CD4-positive, alpha-beta T cell treated with Interleukin-6 for 4 hours (primary cell): Measurements from ENCODE around the gene PLXNB3.
A peak's percentile ranks its signal among the peaks of the same experiment; 100 is the strongest.
"Not testable (repeated sequence)": the region's sequence is repeated elsewhere in the genome, so short reads cannot be mapped to it uniquely, and the experiment has no call there.

Experiments used
- DNase-seq: peaks from one replicate; pipeline ENCODE4 v3.0.0-alpha.2; 2020; ENCODE audit warnings: mixed read lengths

Gene PLXNB3

DNA sequence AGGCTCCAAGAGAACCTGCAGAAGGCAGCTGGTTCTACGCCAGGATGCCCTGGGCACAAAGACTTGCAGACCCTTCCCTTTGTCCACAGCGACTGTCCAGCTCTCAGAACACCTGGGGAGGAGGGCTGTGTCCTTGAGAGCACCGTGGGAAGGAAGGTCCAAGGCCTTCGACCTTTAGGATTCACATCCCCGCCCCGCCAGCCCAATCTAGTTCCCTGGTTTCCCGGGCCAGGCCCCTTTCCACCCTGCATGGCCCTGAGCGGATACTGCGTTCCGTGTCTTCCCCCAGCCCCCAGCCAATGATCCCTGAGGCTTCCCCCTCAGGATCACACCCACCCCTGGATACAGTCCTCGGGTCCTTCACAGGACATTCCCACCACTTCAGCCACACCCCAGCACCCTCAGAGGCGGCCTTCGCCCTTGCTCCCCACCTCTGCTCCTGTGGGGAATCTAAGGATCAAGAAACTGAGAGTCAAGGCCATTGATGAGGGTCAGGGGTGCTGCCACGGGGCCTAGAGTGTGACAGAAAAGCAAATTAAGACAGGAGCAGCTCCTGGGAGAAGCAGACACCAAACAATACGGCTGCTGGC, 30.3 kb upstream of the PLXNB3 start:
- DNase-seq, result no peak

DNA sequence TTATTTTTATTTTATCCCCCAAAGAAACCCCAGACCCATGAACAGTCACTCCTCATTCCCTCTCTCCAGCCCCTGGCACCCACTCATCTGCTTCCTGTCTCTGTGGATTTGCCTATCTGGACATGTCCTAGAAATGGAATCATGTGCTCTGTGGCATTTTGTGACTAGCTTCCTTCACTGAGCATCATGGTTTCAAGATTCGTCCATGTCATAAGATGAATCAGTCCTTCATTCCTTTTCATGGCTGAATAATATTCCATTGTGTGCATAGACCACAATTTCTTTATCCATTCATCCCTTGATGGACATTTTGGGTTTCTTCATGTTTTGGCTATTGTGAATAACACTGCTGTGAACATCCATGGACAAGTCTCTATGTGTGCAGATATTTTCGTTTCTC, 29.2 kb upstream of the PLXNB3 start:
- no peak for DNase-seq

DNA sequence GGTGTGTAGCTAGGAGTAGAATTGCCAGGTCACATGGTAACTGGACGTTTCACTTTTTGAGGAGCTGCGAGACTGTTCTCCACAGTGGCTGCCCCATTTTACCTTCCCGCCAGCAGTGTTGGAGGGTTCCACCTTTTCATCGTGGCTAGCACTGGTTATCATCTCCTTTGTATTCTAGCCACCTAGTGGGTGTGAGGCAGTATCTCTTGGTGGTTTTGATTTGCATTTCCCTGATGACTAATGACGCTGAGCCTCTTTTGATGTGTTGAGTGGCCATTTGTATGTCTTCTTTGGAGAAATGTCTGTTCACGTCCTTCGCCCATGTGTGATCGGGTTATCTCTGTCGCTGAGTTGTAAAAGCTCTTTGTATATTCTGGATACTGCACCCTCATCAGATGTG, 28.8 kb upstream of the PLXNB3 start:
- DNase-seq, result no peak

DNA sequence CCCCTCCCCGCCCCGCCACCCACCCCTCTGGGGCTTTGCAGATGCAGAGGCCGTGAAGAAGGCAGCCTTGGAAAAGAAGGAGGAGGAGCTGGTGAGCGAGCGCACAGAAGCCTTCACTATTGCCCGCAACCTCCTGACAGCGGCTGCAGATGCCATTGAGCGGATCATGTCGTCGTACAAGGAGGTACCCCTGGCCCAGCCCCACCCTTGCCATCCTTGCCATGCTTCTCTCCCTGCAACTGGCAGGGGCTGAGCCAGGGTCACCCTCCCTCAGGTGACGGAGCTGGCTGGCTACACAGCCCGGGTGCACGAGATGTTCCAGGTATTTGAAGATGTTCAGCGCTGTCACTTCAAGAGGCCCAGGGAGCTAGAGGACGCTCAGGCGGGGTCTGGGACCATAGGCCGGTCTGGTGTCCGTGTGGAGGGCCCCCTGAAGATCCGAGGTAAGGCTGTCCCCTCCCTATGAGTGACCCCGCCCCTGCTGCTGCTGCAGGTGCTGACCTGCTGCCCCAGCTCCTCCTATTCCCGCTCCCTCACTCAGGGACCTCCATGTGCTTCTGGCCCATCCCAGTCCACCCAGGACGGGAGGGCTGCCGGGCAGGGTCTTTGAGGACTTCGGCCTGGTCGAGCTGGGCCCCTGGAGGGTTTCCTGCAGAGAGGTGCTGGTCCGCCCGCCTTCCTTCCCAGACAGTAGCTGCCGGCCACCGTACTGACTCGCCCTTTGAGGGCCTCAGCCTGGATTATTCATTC, 27.8 kb upstream of the PLXNB3 start:
- DNase-seq, result no peak

DNA sequence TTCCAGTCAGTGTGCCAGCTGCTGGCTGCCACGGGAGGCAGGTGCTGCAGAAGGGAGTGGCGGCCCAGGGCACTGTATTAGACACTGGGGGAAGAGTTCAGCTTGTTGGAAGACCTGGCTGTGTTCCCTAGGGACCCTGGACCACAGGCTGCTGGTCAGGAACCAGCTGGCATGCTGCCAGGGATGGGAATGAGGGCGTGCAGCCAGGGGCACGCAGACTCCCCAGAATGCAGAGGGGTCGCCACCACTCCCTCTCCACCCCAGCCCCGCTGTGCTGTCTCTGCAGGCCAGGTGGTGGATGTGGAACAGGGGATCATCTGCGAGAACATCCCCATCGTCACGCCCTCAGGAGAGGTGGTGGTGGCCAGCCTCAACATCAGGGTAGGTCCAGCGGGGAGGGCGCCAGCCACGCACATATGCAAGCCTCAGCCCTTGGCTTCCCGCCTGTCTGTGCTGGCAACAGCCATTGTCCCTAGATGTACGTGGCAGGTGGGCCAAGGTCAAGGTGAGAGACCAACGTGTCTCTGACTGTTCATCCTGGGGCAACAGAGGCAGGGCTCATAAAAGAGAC, 27.1 kb upstream of the PLXNB3 start:
- DNase-seq, result no peak

DNA sequence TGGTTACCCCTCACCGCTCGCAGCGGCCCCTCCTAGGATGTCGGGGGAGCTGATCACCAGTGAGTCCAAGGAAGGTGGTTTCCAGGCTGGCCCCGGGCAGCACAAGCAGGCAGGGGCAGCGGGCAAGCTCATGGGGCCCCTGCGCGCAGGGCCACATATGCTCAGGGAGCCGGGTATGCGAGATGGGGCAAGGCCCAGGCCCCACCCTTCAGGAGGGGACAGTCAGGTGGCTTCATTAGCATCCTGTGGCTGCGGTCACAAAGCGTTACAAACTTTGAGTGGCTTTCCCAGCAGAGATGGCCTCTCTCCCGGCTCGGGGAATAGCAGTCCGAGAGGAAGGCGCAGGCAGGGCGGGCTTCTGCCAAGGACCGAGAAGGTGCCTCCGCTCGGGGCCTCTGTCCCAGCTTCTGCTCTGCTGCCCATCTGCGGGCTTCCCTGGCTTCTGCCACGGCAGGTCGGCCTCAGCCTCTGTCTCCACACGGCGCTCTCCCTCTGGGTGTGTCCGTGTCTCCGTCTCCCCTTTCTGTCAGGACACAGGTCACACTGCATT, 25.9 kb upstream of the PLXNB3 start:
- no peak for DNase-seq

DNA sequence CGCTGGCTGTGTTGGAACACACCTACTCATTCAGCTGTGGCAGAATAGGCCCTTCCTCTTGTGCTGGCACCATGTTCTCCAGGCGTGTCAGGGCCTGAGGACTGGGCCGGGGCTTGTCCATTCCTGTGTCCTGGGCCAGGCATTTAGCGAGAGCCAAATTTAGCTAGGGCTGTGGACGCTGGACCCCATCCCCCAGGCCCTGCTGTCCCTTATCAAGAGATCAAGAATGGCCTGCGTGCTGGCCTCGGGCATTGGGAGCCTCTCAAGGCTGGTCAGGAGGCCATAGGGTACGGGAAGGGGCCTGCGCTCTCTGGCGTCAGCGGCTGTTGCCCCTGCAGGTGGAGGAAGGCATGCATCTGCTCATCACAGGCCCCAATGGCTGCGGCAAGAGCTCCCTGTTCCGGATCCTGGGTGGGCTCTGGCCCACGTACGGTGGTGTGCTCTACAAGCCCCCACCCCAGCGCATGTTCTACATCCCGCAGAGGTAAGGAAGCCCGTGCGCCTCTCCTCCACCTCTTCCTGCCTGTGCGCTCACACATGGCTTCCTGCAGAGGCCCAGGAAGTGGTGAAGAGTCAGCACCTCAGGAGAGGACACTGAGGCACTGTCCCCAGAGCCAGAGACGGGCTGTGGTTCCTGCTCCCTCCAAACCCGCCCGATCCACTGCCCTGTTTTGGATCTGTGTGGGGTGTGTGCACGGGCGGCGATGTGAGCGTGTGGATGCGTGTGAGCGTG, 24.1 kb upstream of the PLXNB3 start:
- DNase-seq, result peak; percentile 63

DNA sequence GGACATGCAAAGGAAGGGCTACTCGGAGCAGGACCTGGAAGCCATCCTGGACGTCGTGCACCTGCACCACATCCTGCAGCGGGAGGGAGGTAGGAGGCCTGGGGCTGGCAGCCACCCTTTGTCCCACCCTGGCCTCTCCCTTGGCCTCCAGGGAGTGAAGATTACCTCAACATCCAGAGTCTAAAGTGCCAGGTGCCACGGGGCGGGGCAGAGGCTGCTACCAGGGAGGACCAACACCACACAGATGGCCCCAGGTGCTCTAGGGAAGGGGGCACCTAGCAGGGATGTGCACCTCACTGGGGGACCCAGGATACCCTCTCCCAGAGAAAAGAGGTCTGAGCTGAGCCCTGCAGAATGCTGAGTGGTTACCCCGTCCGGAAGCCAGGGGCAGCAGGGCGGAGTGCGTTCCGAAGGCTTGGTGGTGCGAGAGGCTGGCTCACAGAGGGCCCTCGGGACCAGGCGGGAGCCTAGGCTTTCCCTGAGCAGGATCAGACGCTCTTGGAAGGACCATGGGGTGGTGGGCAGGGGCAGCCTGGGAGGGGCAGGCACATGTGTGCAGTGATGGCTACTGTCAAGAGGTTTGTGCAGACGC, 23.3 kb upstream of the PLXNB3 start:
- no peak for DNase-seq

DNA sequence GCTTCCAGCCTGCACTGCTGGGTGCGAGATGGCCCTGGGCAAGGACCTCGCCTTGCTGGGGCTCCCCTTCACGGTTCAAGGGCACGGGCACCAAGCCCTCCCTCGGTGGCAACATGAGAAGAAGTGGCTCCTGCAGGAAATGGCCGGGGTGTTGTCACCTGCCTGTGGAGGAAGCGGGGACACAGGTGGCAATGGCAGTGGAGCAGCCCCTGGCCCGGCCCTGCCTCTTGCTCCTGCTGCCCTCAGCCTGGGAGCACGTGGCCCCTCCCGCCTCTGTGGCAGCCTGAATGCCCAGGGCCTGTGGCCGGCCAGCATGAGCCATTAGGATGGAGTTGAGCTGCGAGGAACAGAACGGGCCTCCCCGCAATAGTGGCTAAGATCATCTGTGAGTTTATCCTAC, 22.6 kb upstream of the PLXNB3 start:
- no peak for DNase-seq

DNA sequence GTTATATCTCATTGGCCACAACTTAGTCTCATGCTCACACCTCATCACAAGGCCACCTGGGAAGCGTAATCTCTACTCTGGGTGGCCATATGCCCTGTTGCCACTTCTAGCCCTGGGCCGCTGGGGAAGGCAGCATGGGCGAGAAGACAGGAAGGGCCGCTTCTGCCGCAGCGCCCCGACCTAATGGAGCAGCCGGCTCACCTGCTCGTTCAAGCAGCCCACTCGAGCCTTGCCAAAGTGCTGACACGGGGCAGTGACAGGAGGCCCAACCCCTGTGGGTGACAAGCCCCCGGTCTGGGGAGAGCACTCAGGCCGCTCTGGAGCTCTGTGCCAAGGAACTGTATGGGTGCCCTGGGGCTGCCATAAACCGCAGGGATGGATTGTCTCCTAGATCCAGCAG, 21.9 kb upstream of the PLXNB3 start:
- not testable (repeated sequence) for DNase-seq

DNA sequence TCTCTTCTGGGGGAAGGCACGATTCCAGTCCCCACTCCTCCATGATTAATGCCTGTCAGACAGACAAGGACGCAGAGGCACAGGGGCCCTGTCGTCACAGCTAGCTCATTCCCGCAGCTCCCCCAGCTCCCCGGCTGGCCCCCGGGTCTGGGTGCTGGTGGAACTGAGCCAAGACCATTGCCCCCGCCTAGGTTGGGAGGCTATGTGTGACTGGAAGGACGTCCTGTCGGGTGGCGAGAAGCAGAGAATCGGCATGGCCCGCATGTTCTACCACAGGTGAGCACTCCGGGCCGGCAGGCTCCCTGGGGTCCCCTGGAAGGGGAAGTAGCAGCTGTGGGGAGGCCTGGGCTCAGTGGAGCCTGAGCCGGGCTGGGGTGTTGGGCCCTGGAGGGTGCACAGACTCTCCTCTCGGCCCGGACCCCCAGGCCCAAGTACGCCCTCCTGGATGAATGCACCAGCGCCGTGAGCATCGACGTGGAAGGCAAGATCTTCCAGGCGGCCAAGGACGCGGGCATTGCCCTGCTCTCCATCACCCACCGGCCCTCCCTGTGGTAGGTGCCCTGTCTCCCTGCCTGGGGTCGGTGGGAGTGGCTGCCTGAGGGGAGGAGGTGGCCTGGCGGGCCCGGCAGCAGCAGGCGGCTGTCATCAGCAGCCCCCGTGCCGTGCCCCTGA, 21.1 kb upstream of the PLXNB3 start:
- DNase-seq, result not testable (repeated sequence)

DNA sequence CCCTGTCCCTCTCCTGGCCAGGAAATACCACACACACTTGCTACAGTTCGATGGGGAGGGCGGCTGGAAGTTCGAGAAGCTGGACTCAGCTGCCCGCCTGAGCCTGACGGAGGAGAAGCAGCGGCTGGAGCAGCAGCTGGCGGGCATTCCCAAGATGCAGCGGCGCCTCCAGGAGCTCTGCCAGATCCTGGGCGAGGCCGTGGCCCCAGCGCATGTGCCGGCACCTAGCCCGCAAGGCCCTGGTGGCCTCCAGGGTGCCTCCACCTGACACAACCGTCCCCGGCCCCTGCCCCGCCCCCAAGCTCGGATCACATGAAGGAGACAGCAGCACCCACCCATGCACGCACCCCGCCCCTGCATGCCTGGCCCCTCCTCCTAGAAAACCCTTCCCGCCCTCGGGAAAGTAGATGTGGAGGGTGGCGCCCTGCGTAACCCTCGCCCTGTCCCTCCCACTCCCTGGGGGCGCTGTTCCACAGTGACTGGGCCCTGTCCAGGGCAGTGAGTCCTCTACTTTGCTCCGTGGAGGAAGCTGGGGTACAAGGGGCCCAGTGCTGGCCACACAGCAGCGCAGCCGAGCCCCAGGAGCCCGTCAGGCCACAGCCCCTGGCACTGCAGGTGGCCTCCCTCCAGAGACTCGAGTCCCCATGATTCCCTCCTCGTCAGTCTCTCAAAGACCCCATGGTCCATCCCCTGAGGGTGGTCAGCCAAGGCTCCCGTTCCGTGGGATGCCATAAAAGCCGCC, 20.4 kb upstream of the PLXNB3 start:
- DNase-seq, result not testable (repeated sequence)

DNA sequence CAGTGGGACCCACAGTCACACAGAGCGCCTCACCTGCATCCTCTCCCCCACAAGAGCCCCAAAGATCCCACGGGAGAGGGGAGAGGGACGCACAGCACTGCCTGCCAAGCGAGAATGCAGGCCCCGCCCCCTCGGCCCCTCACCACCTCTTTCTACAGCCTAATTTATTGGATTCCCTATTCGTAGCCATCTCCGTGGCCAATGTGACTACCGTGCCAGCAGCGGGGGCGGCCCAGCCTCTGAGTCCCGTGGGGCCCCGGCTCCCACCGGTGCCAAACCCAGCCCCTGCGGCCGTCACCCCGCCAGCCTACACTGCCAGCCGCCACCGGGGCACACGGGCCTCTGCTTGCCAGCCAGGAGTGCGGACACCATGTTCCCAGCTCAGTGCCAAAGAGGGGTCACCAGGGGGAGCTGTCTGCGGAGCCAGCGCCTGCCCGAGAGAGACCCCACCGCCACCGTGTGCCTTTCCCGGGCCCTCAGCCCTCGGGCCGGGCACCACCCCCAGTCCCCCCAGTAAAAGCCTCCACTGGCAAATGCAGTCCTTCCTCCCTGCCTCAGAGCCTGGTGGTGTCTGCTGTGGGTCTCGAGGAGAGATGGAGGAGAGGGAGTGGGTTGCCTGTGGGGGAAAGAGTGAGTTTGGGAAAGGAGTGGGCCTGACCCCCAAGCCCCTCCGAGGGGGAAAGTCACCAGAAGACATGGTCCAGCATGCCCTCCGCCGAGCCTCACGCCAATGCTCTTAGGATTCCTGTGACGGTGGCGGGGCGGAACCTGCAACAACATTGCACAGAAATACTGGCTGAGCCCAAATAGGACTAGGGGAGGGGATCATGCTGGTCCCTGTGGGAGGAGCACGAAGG, 19.6 kb upstream of the PLXNB3 start:
- no peak for DNase-seq

DNA sequence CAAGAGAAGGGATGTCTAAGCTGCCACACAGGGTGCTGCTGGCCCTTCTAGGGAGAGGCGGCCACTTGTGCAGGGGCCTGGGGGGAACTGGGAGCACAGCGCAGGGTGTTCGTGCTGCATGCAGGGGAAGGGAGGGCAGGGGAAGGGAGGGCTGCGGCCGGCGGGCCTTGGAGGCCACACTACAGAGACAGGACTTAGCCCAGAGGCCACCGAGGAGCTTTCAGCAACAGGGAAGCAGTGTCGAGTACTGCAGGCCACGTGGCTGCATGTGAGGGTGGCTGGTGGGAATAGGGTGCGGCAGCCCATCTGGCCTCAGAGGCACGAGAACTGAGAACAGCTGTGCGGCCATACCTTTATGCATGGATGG, 19.0 kb upstream of the PLXNB3 start:
- not testable (repeated sequence) for DNase-seq

DNA sequence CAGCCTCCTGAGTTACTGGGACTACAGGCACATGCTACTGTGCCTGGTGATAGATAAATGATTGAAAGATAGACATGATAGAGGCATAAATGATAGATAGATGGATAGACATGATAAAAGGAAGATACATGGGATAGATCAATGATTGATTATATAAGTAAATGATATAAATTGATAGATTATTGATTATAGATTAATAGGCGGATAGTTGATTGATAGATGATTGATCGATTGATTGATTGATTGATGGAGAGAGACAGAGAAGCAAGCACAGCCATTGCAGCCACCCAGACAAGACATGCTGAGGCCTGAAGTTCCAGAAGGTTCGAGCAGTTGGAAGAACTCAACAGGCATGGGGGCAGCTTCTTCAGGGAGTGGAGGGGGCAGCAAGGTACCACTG, 17.7 kb upstream of the PLXNB3 start:
- no peak for DNase-seq

DNA sequence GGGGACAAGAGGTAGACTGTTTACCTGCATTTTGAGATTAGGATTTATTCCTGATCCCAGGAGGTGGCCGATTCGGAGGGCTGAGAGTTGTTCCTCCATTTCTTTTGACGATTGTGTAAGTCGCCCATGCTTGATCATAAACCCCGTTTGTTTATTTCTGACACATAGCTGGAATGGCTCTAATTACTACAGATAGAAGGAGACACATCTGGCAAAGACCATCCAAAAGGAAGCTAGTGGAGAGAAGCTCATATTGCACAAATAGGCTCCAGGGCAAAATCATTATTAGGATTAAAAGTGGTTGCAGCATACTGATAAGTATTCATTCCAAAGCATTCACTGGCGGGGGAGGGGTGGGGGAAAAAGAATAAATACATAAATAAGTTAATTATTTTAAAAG, 17.1 kb upstream of the PLXNB3 start:
- DNase-seq, result not testable (repeated sequence)

DNA sequence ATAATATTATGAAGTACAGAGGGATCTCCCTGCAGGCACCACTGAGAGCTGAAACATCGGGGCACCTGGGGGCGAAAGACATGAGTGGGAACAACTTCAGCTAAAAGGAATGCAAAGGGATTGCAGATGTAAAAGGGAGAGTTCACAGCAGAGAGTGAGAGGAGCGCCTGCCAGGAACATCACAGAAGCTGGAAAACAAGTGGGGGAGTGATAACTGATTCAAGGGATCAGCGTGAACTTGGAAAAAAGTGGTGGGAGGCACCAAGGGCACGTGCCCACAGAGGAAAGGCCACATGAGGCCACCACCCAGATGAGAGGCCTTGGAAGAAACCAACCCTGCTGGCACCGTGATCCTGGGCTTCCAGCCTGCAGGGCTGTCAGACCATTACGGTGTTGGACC, 15.0 kb upstream of the PLXNB3 start:
- not testable (repeated sequence) for DNase-seq

DNA sequence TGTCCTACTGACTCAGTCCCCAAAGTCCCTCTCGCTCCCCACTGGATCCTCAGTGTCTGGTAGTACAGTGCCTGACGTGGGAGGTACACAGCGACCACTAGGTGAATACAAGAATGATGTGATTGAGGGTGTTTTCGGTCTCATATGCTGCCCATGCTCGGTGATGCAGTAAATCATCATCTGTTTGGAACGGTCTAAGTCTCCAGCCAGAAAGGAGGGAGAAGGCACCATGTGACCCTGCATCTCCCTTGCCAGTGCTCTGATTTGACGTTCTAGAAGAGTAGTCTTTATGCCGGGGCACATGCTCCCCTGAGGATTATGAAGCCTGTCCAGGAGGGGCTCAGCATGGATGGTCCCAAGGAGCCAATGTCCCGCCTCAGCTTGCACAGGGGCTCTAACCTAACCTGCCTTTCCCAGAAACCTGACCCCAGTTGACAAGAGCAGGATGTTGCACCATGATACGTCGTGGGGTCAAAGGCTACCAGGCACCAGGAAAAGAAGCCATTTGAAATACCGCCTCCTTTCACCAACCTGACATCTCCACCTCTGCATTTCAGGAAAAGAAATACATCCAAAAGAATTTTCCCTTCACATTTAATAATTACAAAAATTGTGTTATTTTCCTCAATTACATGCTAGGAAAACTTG, 13.8 kb upstream of the PLXNB3 start:
- no peak for DNase-seq

DNA sequence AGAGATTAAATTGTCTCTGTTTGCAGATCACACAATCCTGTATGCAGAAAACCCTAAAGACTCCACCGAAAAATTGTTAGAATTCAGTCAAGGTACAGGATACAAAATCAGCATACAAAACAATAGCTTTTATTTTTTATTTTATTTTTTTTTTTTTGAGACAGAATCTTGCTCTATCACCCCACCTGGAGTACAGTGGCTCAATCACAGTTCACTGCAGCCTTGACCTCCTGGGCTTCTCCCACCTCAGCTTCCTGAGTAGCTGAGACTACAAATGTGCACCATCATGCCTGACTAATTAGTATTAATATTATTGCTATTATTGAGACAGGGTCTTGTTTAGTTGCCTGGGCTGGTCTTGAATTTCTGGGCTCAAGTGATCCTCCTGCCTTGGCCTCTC, 8.9 kb upstream of the PLXNB3 start:
- no peak for DNase-seq

DNA sequence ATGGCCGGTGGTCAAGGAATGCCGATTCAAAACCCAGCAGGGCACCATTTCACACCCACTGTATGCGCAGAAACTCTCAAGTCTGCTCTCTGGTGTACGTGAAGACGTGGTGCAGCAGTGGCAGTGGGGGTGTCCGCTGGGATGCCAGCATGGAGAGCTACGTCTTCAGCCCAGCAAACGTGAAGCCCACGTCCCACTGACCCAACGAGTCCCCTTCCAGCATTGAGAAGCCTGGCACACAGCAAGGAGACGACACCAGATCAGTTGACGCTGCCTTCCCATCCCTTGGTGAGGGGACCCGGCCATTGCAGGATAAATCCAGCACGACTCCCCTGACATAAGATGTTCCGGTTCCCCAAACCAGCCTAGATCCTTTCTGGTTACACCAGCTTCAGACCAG, 2.2 kb upstream of the PLXNB3 start:
- DNase-seq, result no peak
